Panc1 (cell line): ENCODE results near the gene DKK3. TPM values are rescaled to one million over a fixed set of nuclear protein-coding genes. Genes with fewer than 3 reads are reported as not detected.

Experiments
- ATAC-seq: fragments of 200-7000 bp; cut with Tn5 transposase; 2 replicates; pipeline ENCODE4 v1.9.1; 2020; ENCODE audit warnings: mild to moderate bottlenecking, moderate library complexity
- Bru-seq: library from RNA; stranded (reverse); fragments of 400-500 nt; gene quantifications from one replicate; lab custom pipeline; 2021; lab: Mats Ljungman, UMichigan
- BruChase-seq, 2 experiments: library from RNA; stranded (reverse); fragments of 400-500 nt; gene quantifications; one replicate each; lab custom pipeline; 2021; lab: Mats Ljungman, UMichigan
- BruUV-seq: library from RNA; stranded (reverse); fragments of 400-500 nt; replicated peaks from 2 replicates; lab custom pipeline; 2021; lab: Mats Ljungman, UMichigan
- CTCF ChIA-PET: fragments of 300-600 bp; sonication (Branson Sonifier 250); formaldehyde crosslinking; loops from one replicate; lab custom pipeline; 2022; ENCODE audit warnings: antibody characterized with exemption; lab: Charles Lee
- POLR2A ChIA-PET: fragments of 300-600 bp; sonication (Branson Sonifier 250); formaldehyde crosslinking; loops from one replicate; lab custom pipeline; 2022; ENCODE audit warnings: antibody characterized with exemption; lab: Charles Lee
- DNase-seq: peaks from one replicate; pipeline ENCODE4 v3.0.0-alpha.2; 2010; ENCODE audit warnings: low read depth, low spot score
- H3K27ac ChIP-seq: 2 replicates; pipeline ENCODE4 v1.5.1; 2011; ENCODE audit warnings: mild to moderate bottlenecking, low read length, inconsistent platforms
- H3K27me3 ChIP-seq: fragments of 200-500 bp; sonication (Bioruptor generic); 2 replicates; pipeline ENCODE4 v1.6.0; 2014; ENCODE audit warnings: low read length, inconsistent platforms; ENCODE audit not compliant: control insufficient read depth, insufficient read depth
- H3K36me3 ChIP-seq: fragments of 200-500 bp; sonication (Bioruptor generic); 2 replicates; pipeline ENCODE4 v1.5.1; 2014; ENCODE audit warnings: inconsistent platforms, mild to moderate bottlenecking, low read length, moderate library complexity; ENCODE audit not compliant: control insufficient read depth, insufficient read depth
- H3K4me1 ChIP-seq: 2 replicates; pipeline ENCODE4 v1.5.1; 2011; ENCODE audit warnings: inconsistent platforms, mild to moderate bottlenecking, low read length, moderate library complexity; ENCODE audit not compliant: control insufficient read depth, insufficient read depth
- H3K4me3 ChIP-seq, 2 experiments: 2 replicates each; pipeline ENCODE4 v1.5.1; 2011 to 2012; ENCODE audit warnings: low read depth in 2 of 2, low read length in 2 of 2, mild to moderate bottlenecking in 2 of 2, inconsistent platforms in 1 of 2, moderate library complexity in 1 of 2
- H3K9me3 ChIP-seq: fragments of 200-500 bp; sonication (Bioruptor generic); 2 replicates; pipeline ENCODE4 v1.5.1; 2014; ENCODE audit warnings: low read depth, mild to moderate bottlenecking, inconsistent platforms, low read length, moderate library complexity; ENCODE audit not compliant: control insufficient read depth, insufficient read depth
- POLR2AphosphoS5 ChIP-seq: IDR thresholded peaks from 2 replicates; pipeline ENCODE4 v1.6.1; 2012; ENCODE audit warnings: mild to moderate bottlenecking, low read depth, low read length, moderate library complexity
- SIN3A ChIP-seq: IDR thresholded peaks from 2 replicates; pipeline ENCODE4 v1.6.1; 2012; ENCODE audit warnings: low read depth, mild to moderate bottlenecking, low read length, moderate library complexity, borderline replicate concordance; ENCODE audit not compliant: insufficient read depth
- TCF7L2 ChIP-seq: IDR thresholded peaks from 2 replicates; pipeline ENCODE4 v1.6.1; 2011; ENCODE audit warnings: mild to moderate bottlenecking, low read depth, low read length, inconsistent platforms
- in situ Hi-C: cut with HindIII; loops from 2 replicates; pipeline ENCODE4 v1.10.0; 2016; ENCODE audit warnings: low sequenced_read_pairs, low pct_unique_long_range_greater_than_20kb
- intact Hi-C: fragments of 100-400 bp; cut with micrococcal nuclease; formaldehyde crosslinking; loops from one replicate; pipeline ENCODE4 v1.10.0; 2022; ENCODE audit not compliant: unreplicated experiment
- long read RNA-seq: library from polyadenylated mRNA; unstranded; transcript quantifications from one replicate; pipeline ENCODE4 v2.0.0, GENCODE V29; 2021; ENCODE audit not compliant: unreplicated experiment
- polyA plus RNA-seq: library from polyadenylated mRNA; unstranded; fragments of >200 nt; gene quantifications from one replicate; pipeline ENCODE4 v1.2.1, GENCODE V29; 2012; ENCODE audit warnings: missing spikeins; ENCODE audit not compliant: insufficient read length
- total RNA-seq: library from RNA; stranded (reverse); gene quantifications from one replicate; pipeline ENCODE4 v1.2.1, GENCODE V29; 2021; ENCODE audit not compliant: unreplicated experiment
- TF ChIP-seq, protein P1 (sequence below), 2 experiments: IDR thresholded peaks; 2 replicates each; pipeline ENCODE4 v1.6.1; 2011 to 2012; ENCODE audit warnings: low read depth in 2 of 2, control low read depth in 1 of 2, low read length in 1 of 2, mild to moderate bottlenecking in 1 of 2, moderate library complexity in 1 of 2; ENCODE audit not compliant: insufficient read depth in 1 of 2
- TF ChIP-seq, protein P2 (sequence below): fragments of 450-650 bp; IDR thresholded peaks from 2 replicates; pipeline ENCODE4 v1.5.1; 2017; ENCODE audit warnings: mild to moderate bottlenecking

Gene DKK3
- total RNA-seq (116 TPM), Bru-seq, nascent RNA (percentile 64 among the genes with signal in this experiment), BruChase-seq, experiment 1, labeled RNA remaining after a 2-hour chase (percentile 70 among the genes with signal in this experiment), BruChase-seq, experiment 2, labeled RNA remaining after a 6-hour chase (percentile 70 among the genes with signal in this experiment)
- polyA plus RNA-seq, result 140 TPM
- long read RNA-seq, transcript DKK3-202 (8 exons, 2,650 nt), result minor isoform, 15 of 594 reads
- long read RNA-seq, transcript DKK3-201 (8 exons, 2,636 nt), result major isoform, 215 of 594 reads
- long read RNA-seq, partial matches to known transcripts, result 171 of 594 reads
- long read RNA-seq, other reads (novel, unspliced or antisense), result 189 of 594 reads

DNA sequence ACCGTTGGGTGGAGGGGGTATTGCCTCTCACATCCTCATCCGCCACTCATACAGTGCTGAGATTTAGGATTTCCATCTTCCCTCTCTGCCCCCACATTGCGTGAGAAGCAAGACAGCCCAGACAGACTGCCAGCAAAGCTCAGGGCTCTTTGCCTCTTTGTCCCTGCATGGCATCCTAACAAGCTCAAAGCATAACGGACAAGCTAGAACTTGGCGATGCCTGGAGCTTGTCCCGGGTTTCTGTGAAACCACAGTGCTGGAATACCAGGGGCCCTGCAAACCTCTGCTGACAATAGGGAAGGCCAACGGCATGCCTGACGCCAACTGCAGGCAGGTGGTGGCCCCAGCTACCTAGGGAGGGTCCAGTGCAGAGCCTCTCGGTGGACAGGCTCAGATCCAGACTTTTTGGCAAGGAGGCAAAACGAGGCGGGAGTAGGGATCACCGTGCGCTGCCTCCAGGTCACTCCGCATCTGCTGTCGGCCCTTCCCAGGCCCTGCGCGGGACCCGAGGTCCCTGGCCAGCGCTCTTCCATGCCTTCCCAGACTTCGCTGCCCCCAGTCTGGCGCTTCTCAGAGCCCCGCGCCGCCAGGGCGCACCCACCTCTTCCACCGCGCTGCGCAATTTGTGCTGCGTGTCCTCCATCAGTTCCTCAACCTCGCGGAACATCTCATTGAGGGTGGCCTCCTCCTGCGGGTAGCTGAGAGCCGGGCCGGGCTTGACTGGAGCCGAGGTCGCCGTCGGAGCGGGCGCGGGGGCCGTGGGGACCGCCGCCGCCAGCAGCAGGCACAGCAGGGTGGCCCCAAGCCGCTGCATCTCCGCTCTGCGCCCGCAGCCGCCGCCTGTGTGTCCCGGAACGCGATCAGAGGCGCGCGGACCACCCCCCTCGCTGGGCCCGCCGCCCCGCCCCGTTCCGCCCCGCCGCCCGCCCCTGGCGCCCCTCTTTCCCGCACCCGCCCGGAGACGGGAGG lies at the start of gene DKK3:
TSS of gene DKK3 (minus strand) at position 858 of the 969 bp plus-strand sequence. CDS start at position 814, 44 bp downstream.
- POLR2A ChIA-PET, result interaction anchor here (0.6 kb wide), 1 partner anchor 415 kb away, joined by 7 read pairs; no protein-coding TSS in a partner anchor

DNA sequence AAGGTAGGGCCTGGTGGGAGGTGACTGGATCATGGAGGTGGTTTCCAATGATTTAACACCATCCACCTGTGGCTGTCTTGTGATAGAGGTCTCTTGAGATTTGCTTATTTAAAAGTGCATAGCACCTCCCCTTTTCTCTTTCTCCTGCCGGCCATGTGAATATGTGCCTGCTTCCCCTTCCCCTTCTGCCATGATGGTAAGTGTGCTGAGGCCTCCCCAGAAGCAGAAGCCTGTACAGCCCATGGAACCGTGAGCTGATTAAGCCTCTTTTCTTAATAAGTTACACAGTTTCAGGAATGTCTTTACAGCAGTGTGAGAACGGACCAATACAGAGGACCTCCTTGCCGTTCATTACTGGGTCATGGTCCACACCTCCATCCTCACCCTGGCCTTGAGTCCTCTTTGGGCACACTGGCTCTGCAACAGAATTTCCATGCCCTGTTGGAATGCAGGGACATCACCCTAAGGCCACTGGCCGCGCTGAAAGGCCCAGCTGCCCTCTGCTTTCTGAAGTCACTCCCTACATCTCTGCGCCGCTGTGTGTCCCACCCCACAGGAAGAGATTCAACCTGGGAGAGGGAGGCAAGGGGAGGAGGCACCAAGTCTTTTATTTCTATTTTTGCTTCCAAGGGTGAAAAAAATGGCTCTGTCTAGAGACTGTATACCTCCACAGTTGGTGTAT lies 49.0 kb upstream of the DKK3 start:
- Histone ChIP-seq H3K27ac (peak overlapping the region; percentile 42; the same call in 1 of the 2 replicates), H3K4me3 (no peak overlapping the region), H3K27me3 (no peaks in the 10 kb centered on the region), H3K36me3 (no peaks in the 10 kb centered on the region), H3K9me3 (no peaks in the 10 kb centered on the region), H3K4me1 (peaks cover 6% of the 10 kb centered on the region)
- no peak for DNase-seq
- ChIA-PET POLR2A (no interaction called here), CTCF (no interaction called here)
- BruUV-seq, result no TSS peak
- in situ Hi-C loops (no loop called here), intact Hi-C loops (no loop called here)
- no peak for ATAC-seq
- TF ChIP-seq POLR2AphosphoS5 (no peak), SIN3A (no peak)
- TF ChIP-seq, protein P1, sequence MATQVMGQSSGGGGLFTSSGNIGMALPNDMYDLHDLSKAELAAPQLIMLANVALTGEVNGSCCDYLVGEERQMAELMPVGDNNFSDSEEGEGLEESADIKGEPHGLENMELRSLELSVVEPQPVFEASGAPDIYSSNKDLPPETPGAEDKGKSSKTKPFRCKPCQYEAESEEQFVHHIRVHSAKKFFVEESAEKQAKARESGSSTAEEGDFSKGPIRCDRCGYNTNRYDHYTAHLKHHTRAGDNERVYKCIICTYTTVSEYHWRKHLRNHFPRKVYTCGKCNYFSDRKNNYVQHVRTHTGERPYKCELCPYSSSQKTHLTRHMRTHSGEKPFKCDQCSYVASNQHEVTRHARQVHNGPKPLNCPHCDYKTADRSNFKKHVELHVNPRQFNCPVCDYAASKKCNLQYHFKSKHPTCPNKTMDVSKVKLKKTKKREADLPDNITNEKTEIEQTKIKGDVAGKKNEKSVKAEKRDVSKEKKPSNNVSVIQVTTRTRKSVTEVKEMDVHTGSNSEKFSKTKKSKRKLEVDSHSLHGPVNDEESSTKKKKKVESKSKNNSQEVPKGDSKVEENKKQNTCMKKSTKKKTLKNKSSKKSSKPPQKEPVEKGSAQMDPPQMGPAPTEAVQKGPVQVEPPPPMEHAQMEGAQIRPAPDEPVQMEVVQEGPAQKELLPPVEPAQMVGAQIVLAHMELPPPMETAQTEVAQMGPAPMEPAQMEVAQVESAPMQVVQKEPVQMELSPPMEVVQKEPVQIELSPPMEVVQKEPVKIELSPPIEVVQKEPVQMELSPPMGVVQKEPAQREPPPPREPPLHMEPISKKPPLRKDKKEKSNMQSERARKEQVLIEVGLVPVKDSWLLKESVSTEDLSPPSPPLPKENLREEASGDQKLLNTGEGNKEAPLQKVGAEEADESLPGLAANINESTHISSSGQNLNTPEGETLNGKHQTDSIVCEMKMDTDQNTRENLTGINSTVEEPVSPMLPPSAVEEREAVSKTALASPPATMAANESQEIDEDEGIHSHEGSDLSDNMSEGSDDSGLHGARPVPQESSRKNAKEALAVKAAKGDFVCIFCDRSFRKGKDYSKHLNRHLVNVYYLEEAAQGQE (IDR thresholded peaks at IDR 0.05; ENCODE audit: insufficient read depth in 1 of 2, low read depth in 2 of 2, low read length in 1 of 2), result no peak

More for the DNA sequence above, at the start of gene DKK3:
- Histone ChIP-seq H3K9me3 (no peaks in the 10 kb centered on the region), H3K27me3 (no peaks in the 10 kb centered on the region), H3K4me3 (peak within 1 kb of the TSS; percentile 61 to 76), H3K36me3 (no peaks in the 10 kb centered on the region), H3K4me1 (peaks cover 9% of the 10 kb centered on the region), H3K27ac (peak within 1 kb of the TSS; percentile 55)
- TF ChIP-seq, protein P2, sequence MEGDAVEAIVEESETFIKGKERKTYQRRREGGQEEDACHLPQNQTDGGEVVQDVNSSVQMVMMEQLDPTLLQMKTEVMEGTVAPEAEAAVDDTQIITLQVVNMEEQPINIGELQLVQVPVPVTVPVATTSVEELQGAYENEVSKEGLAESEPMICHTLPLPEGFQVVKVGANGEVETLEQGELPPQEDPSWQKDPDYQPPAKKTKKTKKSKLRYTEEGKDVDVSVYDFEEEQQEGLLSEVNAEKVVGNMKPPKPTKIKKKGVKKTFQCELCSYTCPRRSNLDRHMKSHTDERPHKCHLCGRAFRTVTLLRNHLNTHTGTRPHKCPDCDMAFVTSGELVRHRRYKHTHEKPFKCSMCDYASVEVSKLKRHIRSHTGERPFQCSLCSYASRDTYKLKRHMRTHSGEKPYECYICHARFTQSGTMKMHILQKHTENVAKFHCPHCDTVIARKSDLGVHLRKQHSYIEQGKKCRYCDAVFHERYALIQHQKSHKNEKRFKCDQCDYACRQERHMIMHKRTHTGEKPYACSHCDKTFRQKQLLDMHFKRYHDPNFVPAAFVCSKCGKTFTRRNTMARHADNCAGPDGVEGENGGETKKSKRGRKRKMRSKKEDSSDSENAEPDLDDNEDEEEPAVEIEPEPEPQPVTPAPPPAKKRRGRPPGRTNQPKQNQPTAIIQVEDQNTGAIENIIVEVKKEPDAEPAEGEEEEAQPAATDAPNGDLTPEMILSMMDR, result no peak
- TF ChIP-seq TCF7L2 (no peak), POLR2AphosphoS5 (no peak), SIN3A (no peak)
- TF ChIP-seq, protein P1 (IDR thresholded peaks at IDR 0.05; ENCODE audit: insufficient read depth in 1 of 2, low read depth in 2 of 2, low read length in 1 of 2), result no peak
- in situ Hi-C loops, result no loop called here
- peak; percentile 49 for ATAC-seq
- intact Hi-C loops, result no loop called here
- DNase-seq, result no peak
- CTCF ChIA-PET, result no interaction called here
- no TSS peak for BruUV-seq
